Adrenal gland (tissue), 12 donors: ENCODE measurements around the gene C16orf96. TPM values are rescaled to one million over a fixed set of nuclear protein-coding genes. Genes with fewer than 3 reads are reported as not detected.

Experiments
- DNase-seq, 7 donors: peaks; one replicate each; pipeline ENCODE4 v3.0.0-alpha.2; 2019 to 2020
- H3K27ac ChIP-seq, 5 donors: fragments of 200-600 bp; sonication (generic) in 4 of 5; 1 replicate in 3 of 5; 2 replicates in 2 of 5; pipeline versions ENCODE4 v1.5.1 to v1.8.0; 2016 to 2020; ENCODE audit warnings: mild to moderate bottlenecking in 1 of 5
- H3K27me3 ChIP-seq: fragments of 200-600 bp; 2 replicates; pipeline ENCODE4 v1.8.0; 2021
- H3K36me3 ChIP-seq, 2 donors: fragments of 200-600 bp; replicated peaks in 1 of 2; 1 replicate in 1 of 2; 2 replicates in 1 of 2; pipeline versions ENCODE4 v1.5.1 to v1.8.0; 2018 to 2022
- H3K4me1 ChIP-seq, 2 donors: fragments of 200-600 bp; replicated peaks in 1 of 2; 1 replicate in 1 of 2; 2 replicates in 1 of 2; pipeline versions ENCODE4 v1.5.1 to v1.8.0; 2018 to 2021
- H3K4me3 ChIP-seq, 4 donors: fragments of 200-600 bp; sonication (generic) in 3 of 4; one replicate each; pipeline ENCODE4 v1.5.1; 2016 to 2018
- H3K9me3 ChIP-seq, 3 donors: fragments of 200-600 bp; sonication (generic) in 1 of 3; replicated peaks in 1 of 3; 1 replicate in 2 of 3; 2 replicates in 1 of 3; pipeline versions ENCODE4 v1.5.1 to v1.8.0; 2016 to 2021
- CTCF ChIP-seq, 6 experiments: fragments of 450-650 bp in 4 of 6; fragments of 200-600 bp in 2 of 6; sonication (generic) in 1 of 6; IDR thresholded peaks; 1 replicate in 5 of 6; 2 replicates in 1 of 6; pipeline versions ENCODE4 v1.5.1 to v1.8.0; 2016 to 2021; ENCODE audit warnings: antibody characterized with exemption in 6 of 6, mild to moderate bottlenecking in 2 of 6, moderate library complexity in 1 of 6
- POLR2A ChIP-seq, 2 donors: fragments of 450-650 bp; IDR thresholded peaks; one replicate each; pipeline ENCODE4 v1.6.1; 2017; ENCODE audit warnings: antibody characterized with exemption in 2 of 2, mild to moderate bottlenecking in 2 of 2, moderate library complexity in 1 of 2
- WGBS, 4 donors: extraction: QIAGEN DNeasy Blood & Tissue Kit in 2 of 4; methylation state at CpG; one replicate each; pipeline versions ENCODE4 v1.1.5 to v1.1.7; 2013 to 2017; 5-methylcytosine and 5-hydroxymethylcytosine counted together
- intact Hi-C, 2 donors: fragments of 100-400 bp; cut with DNase I; formaldehyde crosslinking; loops; one replicate each; pipeline versions ENCODE4 v1.14.1 to v1.15.0; 2022 to 2023
- polyA plus RNA-seq, 3 donors: library from polyadenylated mRNA; stranded (reverse); fragments of 200-250 nt in 2 of 3; fragments of 350-450 nt in 1 of 3; fragmentation: Illumina TruSeq in 1 of 3; extraction: RNeasy Lipid Tissue Mini Kit (QIAGEN cat#74804) in 1 of 3; gene quantifications; one replicate each; pipeline ENCODE4 v1.2.3, GENCODE V29; 2013 to 2014
- total RNA-seq, 9 donors: library from RNA; depleted of rRNA in 4 of 9; stranded (reverse); fragments of >200 nt in 4 of 9; fragments of 120-200 nt in 1 of 9; fragmentation: NEBNext Ultra II Directional in 1 of 9; extraction: Animal tissue kit (Norgen Biotek cat#: 25700) in 1 of 9; gene quantifications; one replicate each; pipeline versions ENCODE4 v1.1.0 to v1.2.4, GENCODE V29; 2013 to 2023
- donor health status: healthy with polysubstance abuse.
- donor health status: Bipolar disorder and iron deficiency.
- donor health status: DM: yes; HTN: yes; CAD: no.
- donor health status: DM: no; HTN: no; CAD: no.
- donor health status: DM: no; HTN: no; CAD: no.
- donor health status: DM: yes; HTN: yes; CAD: no.

Gene C16orf96
- total and polyA plus RNA-seq, 12 donors = 0.07 to 0.61 (median 0.28) TPM; not detected in 1

GRCh38 chr16:4633910-4634635 lies 77.9 kb downstream of the C16orf96 start:
- no peak overlapping the region for H3K27ac ChIP-seq
- intact Hi-C loops = no loop called here

GRCh38 chr16:4634768-4635167 lies 78.6 kb downstream of the C16orf96 start:
- Histone ChIP-seq H3K27me3 (no peaks in the 10 kb centered on the region), H3K27ac (no peak overlapping the region), H3K36me3 (peaks cover 0 to 11% of the 10 kb centered on the region in 2 donors), H3K4me1 (peaks cover 4 to 8% of the 10 kb centered on the region in 2 donors), H3K9me3 (no peaks in the 10 kb centered on the region), H3K4me3 (no peak overlapping the region)
- DNase-seq = no peak
- WGBS, 4 donors = 89 to 94% (median 91%) methylated on average over 11 to 12 of the region's 12 CpGs
- TF ChIP-seq POLR2A (IDR thresholded peaks at IDR 0.05) (no peak), CTCF (IDR thresholded peaks at IDR 0.05) (no peak)
- intact Hi-C loops = no loop called here

More at GRCh38 chr16:4633910-4634635, 77.9 kb downstream of the C16orf96 start:
- Histone ChIP-seq H3K4me1 (peaks cover 0 to 4% of the 10 kb centered on the region in 2 donors), H3K9me3 (no peaks in the 10 kb centered on the region), H3K36me3 (peaks cover 0 to 11% of the 10 kb centered on the region in 2 donors), H3K4me3 (no peak overlapping the region), H3K27me3 (no peaks in the 10 kb centered on the region)
- DNase-seq = no peak
- 87 to 90% (median 87%) methylated on average over 12 to 20 of the region's 20 CpGs for WGBS, 4 donors
- no peak for TF ChIP-seq CTCF (IDR thresholded peaks at IDR 0.05)
- no peak for TF ChIP-seq POLR2A (IDR thresholded peaks at IDR 0.05)

GRCh38 chr16:4636196-4636595 lies 80.1 kb downstream of the C16orf96 start:
- 81 to 91% (median 82%) methylated on average over 8 to 13 of the region's 13 CpGs for WGBS, 4 donors
- no peak overlapping the region for H3K27ac ChIP-seq
- intact Hi-C loops = no loop called here
- no peaks in the 10 kb centered on the region for H3K9me3 ChIP-seq
- no peak for TF ChIP-seq CTCF (IDR thresholded peaks at IDR 0.05)
- TF ChIP-seq POLR2A (IDR thresholded peaks at IDR 0.05) = no peak
- H3K4me1 ChIP-seq = peaks cover 14 to 17% of the 10 kb centered on the region in 2 donors
- H3K4me3 ChIP-seq = no peak overlapping the region
- no peaks in the 10 kb centered on the region for H3K27me3 ChIP-seq
- DNase-seq = no peak
- H3K36me3 ChIP-seq = peaks cover 0 to 11% of the 10 kb centered on the region in 2 donors

- TF ChIP-seq CTCF (IDR thresholded peaks at IDR 0.05) = no peak
- TF ChIP-seq POLR2A (IDR thresholded peaks at IDR 0.05) = no peak
- Histone ChIP-seq H3K9me3 (no peaks in the 10 kb centered on the region), H3K4me3 (no peak overlapping the region), H3K27ac (no peak overlapping the region), H3K36me3 (peaks cover 0 to 11% of the 10 kb centered on the region in 2 donors), H3K4me1 (peaks cover 14 to 17% of the 10 kb centered on the region in 2 donors), H3K27me3 (no peaks in the 10 kb centered on the region)
- DNase-seq = no peak
- intact Hi-C loops = no loop called here
- 86 to 94% (median 88%) methylated on average over 11 to 21 of the region's 21 CpGs for WGBS, 4 donors
Observed at GRCh38 chr16:4637501-4638166, 81.5 kb downstream of the C16orf96 start.
